Activated CD4-positive, alpha-beta T cell treated with anti-CD3 and anti-CD28 coated beads, Interleukin-10, Interleukin-2, amounts not matched to agents 100 ng/mL and 50 ng/mL, durations not matched to agents 16 hours and 8 hours (primary cell): ENCODE data around the gene TMBIM1.

Experiments
- DNase-seq: peaks from one replicate; pipeline ENCODE4 v3.0.0-alpha.2; 2020

TMBIM1 gene

DNA sequence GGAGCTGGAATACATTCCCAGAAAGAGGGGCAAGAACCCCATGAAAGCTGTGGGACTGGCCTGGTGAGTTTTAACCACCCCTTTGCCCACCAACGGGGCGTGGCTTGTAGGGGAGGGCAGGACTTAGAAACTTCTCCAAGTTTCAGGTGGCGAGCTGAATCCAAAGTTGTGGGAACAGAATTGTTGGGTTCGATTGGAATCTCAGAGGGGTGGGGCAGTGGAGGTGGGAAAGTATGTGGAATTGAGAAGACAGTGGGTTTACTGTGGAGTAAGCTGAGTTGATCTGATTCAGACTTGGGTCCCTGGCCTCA, 20.9 kb downstream of the TMBIM1 start:
- no peak for DNase-seq

DNA sequence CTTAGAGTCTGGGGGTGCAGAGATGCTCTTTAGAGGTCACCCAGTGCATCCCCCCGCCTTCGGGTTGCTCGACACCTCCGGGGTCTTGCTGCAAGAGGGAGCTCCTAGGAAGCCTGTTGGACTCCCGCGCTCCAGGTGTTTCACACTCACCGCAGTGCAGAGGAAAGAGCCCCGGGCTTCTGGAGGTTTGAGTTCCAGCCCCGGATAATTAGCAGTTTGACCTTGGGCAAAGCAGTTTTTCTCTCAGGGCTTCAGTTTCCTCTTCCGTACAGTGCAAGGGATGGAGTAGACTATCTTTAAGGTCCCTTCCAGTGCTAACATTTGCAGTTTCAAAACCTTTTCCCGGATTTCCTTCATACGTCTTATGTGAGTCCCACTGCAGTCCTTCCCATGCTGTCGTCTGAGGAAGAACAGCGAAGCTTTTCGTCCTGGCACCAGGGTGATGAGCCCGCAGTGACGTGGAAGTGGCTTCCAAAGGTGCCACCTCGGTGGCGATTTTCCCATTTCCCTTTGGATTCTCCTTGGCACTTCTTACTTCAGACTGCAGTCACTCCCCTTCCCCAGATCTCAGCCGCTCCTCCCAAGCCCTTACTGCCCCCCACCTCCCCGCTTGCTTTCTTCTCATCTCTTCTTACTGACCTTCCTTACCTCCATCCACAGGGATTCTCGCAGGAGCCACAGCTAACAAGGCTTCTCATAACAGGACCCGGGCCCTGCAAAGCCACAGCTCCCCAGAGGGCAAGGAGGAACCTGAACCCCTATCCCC, 21.4 kb downstream of the TMBIM1 start:
- no peak for DNase-seq

DNA sequence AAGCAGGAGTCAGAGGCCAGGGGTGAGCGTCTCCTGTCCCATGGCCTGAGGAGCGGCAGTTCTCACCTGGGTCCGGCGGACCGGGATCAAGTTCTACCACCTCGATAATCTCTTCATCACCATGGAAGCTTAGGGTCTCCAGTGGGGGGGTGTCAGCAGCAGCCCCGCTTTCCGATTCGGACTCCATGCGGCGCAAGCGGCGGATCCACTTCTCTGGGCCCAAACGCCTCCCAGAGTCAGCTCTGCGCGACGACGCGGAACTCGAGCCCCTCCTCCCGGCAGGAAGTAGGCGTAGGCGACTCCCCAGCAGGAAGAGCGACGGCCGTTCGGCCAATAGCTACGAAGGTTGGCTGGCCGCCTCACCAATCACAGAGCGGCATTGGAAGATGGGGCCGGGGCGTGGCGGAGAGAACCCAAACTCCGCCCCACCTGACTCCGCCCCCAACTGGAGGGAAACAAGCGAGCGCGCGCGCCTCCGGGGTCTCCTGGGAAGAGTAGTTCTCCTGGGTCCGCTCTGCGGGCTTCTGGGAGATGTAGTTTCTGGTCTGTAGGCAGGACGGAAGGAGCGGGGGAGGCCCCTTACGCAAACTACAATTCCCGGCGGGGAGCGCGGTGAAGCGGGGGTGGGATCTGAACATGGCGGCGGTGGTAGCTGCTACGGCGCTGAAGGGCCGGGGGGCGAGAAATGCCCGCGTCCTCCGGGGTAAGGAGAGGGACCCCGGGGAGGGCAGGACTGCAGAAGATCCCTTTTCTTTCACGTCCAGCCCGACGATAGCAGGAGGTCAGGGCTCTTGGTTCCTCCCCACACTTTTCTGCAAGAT, 22.2 kb downstream of the TMBIM1 start, which contains the start of the genes AAMP and PNKD:
AAMP (minus strand) TSS at position 238 of the 821 bp plus-strand sequence; CDS start at position 187, 51 bp downstream.
PNKD (plus strand) TSS at position 620 of the 821 bp plus-strand sequence; CDS start at position 637, 17 bp downstream.
- DNase-seq: peak; percentile 100

DNA sequence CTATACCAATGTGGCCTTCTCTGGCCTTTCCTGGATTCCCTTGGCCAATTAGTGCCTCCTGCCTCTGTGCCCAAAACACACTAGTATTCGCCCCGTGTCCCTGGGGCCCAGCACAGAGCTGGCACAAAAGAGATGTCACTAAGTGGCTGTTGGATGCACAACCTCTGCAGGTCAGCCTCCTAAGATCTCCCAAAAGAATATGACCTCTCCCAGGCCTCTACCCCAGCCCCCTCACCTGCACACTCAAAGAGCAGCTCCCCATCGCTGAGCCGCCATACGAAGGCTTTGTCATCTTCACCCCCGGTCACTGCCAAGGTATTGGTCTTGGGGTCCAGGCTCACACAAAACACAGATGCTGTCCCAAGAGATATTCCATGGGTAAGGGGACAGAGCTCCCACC, 25.0 kb downstream of the TMBIM1 start:
- DNase-seq: no peak

- DNase-seq: no peak
Observed at GRCh38 chr2:218266316-218266979, 25.9 kb downstream of the TMBIM1 start.

- DNase-seq: no peak
Observed at GRCh38 chr2:218265626-218266025, 26.7 kb downstream of the TMBIM1 start.

GRCh38 chr2:218264773-218265561, 27.3 kb downstream of the TMBIM1 start:
- DNase-seq: no peak

DNA sequence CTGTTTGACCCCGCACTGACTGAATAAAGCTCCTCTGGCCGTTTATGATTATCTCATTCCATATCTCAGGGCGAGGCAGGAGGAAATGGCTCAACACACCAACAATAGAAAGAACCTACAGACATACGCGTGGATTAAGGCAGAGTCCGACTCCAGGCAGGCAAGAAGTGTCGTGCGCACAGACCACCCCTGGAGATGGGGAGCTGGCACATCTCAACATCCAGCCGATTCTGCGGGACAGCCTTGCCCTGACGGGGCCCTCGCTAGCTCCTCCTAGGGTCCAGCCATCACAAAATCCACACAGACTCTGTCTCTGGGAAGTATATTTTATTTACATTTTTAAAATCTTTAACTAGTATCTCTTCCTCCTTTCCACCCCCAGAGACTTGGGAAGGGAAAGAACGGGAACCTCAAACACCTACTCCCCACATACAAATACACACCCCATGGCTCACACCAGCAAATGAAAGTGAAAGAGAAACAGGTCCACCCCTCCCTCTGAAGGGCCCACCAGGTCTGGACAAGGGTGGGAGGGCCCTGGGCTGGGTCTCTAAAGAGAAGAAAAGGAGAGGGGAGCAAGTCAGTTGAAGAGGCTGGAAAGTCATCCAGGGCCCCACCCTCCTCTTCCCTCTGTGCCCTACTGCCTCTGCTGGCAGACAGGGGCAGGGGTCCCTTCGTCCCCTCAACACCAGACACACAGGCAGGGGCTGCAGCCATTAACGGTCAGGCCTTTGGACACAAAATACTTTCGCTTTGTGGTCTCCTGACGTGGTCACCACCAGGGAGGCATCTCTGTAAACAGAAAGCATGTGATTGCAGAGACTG, 28.3 kb downstream of the TMBIM1 start:
- DNase-seq: no peak

DNA sequence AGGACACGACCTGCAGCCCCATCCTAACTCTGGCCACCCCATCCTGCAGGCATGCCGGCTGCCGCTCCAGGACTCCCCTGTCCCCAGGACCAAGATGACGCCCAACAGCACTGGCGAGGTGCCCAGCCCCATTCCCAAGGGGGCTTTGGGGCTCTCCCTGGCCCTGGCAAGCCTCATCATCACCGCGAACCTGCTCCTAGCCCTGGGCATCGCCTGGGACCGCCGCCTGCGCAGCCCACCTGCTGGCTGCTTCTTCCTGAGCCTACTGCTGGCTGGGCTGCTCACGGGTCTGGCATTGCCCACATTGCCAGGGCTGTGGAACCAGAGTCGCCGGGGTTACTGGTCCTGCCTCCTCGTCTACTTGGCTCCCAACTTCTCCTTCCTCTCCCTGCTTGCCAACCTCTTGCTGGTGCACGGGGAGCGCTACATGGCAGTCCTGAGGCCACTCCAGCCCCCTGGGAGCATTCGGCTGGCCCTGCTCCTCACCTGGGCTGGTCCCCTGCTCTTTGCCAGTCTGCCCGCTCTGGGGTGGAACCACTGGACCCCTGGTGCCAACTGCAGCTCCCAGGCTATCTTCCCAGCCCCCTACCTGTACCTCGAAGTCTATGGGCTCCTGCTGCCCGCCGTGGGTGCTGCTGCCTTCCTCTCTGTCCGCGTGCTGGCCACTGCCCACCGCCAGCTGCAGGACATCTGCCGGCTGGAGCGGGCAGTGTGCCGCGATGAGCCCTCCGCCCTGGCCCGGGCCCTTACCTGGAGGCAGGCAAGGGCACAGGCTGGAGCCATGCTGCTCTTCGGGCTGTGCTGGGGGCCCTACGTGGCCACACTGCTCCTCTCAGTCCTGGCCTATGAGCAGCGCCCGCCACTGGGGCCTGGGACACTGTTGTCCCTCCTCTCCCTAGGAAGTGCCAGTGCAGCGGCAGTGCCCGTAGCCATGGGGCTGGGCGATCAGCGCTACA, 29.4 kb downstream of the TMBIM1 start:
- DNase-seq: no peak

GRCh38 chr2:218262237-218262600, 30.1 kb downstream of the TMBIM1 start:
- DNase-seq: no peak

GRCh38 chr2:218261423-218262236, 30.7 kb downstream of the TMBIM1 start:
- DNase-seq: no peak

DNA sequence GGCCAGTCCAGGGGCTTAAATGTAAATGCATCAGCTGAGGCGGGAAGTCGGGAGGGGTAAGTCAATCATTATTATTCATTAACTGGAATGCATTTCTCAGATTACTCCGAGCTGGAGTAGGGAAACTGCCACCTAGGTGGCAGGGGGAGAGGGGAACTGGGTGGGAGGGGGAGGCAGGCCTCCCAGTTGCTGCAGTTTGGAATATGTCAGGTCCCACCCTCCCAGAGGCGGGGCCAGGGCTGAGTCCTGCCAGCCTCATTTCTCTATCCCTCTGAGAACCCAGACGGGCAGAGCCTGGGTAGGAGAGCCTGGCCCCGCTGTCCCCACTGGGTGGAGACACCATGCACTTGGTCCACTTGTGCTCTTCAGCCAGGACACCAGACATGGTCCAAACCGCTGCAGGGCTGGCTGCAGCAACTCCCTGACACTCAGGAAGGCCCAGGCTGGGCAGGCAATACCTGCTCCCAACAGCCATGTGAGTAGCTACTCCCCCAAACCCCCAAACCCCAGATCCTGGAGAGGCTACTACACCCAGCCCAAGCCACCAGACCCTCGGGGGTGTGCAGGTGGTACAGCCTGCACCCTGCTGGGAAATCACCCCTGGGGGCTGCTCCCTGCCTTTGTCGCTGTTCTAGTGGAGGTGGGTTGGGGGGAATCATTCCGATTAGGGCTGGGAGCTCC, 31.4 kb downstream of the TMBIM1 start, which contains the start of gene GPBAR1:
GPBAR1 (plus strand) TSS at position 274 of the 681 bp plus-strand sequence. CDS start 1,710 bp downstream, outside the sequence.
- no peak for DNase-seq

DNA sequence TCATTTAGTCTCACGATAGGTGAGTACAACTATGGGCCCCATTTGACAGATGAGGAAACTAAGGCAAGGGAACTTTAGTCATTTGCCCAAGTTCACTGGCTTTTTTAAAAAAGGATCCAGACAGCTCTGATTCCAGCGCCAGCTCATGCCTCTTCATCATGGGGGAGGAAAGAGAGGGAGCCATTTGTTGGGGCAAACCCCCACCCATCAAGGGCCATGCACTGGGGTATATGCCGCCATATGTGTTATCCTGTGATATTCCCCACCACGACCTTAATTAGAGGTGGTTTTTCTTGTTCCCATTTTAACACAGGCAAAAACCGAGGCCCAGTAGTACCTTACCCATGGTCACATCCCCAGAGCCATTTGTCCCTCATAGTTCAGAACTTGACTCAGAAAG, 32.1 kb downstream of the TMBIM1 start:
- DNase-seq: no peak

DNA sequence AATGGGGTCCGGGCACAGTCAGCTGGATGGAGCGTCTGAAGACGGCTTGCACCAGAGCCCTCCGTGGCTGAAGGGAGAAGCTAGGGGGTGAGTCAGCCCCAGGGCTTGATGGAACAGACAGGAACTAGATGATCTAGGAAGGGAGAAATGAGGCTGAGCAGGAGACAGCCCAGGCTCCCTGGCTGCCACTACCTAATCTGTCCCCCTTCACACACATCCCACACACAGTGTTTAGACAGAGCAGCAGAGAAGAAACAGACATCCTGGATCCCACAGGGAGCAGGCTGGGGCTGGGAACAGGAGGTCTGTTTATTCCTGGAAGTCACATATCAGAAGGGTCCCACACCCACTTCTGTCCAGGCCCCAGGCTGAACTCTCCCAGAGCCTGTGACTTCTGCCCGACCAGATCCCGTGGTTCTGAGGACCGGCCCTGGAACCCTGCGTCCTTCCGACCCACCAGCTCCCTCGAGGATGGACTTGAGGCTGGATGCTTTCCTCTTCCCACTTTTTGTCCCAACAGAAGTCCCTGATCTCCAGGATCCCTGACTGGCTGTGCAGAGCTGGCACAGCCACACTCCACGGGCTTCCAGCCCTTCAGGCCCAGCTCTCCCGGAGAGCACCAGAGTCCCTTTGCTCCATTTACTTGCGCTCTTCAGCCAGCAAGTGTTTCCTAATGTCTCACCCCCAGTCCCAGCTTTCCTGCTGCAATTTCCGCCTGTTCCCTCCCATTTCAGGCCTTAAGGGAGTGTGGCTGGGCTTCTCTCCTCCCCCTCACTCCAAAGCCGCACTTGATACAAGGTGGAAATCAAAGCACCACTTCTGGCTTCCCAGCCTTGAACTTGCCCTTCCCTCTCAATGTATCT, 33.0 kb downstream of the TMBIM1 start:
- no peak for DNase-seq

DNA sequence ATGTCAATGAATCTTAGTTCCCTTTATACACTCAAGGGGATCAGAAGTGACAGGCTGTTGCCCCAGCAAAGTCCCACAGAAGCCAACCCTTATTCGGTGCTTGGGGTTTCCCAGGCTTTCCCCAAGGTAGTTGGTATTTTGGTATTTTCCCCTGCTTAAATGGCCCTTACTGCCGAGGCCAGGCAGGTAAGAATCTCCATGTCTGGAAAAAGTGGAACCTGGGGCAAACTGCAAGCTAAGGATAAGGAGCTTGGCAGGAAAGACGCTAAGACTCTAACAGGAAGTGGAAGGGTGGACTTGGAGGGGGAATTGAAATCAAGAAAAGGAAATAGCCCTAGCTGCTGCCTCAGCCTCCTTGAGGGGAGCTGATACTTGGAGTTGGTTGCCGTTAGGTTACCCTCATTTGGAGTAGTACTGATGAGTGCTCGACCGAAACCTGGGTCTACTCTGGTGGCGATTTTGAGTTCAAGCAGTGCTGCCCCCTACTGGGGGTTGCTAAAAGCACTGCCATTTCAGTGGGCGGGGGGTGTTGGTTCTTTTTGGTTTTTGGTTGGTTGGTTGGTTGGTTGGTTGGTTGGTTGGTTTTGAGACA, 34.8 kb downstream of the TMBIM1 start:
- peak; percentile 77 for DNase-seq

GRCh38 chr2:218256612-218257350, 35.5 kb downstream of the TMBIM1 start:
- DNase-seq: no peak

- peak; percentile 31 for DNase-seq
Observed at GRCh38 chr2:218255446-218255845, 36.9 kb downstream of the TMBIM1 start.
